ENCODE measurements around the gene PTPN20.

DNA sequence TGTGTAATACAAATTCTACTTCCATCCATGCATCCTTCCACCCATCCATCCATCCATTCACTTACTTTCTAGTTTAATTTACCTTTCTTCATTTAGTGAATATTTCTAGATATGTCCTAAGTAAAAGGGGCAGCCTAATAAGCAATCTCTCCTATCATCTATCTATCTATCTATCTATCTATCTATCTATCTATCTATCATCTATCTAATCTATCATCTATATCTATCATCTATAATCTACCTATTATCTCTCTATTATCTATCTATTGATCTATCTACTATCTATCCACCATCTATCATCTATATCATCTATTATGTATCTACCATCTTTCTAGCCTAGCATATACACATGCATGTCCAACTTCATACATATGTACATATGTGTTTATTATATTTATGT lies 104.2 kb downstream of the PTPN20 start:
- TF ChIP-seq, protein P1, sequence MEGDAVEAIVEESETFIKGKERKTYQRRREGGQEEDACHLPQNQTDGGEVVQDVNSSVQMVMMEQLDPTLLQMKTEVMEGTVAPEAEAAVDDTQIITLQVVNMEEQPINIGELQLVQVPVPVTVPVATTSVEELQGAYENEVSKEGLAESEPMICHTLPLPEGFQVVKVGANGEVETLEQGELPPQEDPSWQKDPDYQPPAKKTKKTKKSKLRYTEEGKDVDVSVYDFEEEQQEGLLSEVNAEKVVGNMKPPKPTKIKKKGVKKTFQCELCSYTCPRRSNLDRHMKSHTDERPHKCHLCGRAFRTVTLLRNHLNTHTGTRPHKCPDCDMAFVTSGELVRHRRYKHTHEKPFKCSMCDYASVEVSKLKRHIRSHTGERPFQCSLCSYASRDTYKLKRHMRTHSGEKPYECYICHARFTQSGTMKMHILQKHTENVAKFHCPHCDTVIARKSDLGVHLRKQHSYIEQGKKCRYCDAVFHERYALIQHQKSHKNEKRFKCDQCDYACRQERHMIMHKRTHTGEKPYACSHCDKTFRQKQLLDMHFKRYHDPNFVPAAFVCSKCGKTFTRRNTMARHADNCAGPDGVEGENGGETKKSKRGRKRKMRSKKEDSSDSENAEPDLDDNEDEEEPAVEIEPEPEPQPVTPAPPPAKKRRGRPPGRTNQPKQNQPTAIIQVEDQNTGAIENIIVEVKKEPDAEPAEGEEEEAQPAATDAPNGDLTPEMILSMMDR (IDR thresholded peaks at IDR 0.05) = no peak
- no peak for TF ChIP-seq POLR2A (IDR thresholded peaks at IDR 0.05)
- TF ChIP-seq EP300 (IDR thresholded peaks at IDR 0.05) = no peak

All from tibial nerve (tissue), 4 donors.